ENCODE results near the gene NAT8L.
A peak's percentile ranks its signal among the peaks of the same experiment; 100 is the strongest.

NAT8L gene

DNA sequence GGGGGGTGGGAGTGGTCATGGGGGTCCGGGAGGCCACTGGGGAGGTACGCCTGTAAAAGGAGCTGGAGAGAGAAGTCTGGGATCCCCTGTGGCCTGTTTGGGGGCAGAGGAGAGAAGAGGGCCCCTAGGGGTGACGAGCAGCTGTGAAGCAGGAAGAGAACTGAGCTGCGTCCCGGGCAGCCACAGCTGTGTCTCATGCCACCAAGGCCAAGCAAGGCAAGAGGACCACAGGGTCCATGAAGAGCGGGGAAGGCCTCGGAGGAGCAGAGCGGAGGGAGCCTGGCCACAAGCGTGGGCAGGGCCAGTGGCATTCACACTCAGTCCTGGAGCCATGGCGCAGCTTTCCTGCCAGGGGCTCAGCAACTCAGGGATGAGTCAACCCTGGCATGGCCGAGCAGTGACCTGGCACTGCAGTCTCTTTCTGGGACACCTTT, 13.6 kb upstream of the NAT8L start:
- peak; percentile 55 for DNase-seq (ENCODE audit: low read depth, low spot score)

DNA sequence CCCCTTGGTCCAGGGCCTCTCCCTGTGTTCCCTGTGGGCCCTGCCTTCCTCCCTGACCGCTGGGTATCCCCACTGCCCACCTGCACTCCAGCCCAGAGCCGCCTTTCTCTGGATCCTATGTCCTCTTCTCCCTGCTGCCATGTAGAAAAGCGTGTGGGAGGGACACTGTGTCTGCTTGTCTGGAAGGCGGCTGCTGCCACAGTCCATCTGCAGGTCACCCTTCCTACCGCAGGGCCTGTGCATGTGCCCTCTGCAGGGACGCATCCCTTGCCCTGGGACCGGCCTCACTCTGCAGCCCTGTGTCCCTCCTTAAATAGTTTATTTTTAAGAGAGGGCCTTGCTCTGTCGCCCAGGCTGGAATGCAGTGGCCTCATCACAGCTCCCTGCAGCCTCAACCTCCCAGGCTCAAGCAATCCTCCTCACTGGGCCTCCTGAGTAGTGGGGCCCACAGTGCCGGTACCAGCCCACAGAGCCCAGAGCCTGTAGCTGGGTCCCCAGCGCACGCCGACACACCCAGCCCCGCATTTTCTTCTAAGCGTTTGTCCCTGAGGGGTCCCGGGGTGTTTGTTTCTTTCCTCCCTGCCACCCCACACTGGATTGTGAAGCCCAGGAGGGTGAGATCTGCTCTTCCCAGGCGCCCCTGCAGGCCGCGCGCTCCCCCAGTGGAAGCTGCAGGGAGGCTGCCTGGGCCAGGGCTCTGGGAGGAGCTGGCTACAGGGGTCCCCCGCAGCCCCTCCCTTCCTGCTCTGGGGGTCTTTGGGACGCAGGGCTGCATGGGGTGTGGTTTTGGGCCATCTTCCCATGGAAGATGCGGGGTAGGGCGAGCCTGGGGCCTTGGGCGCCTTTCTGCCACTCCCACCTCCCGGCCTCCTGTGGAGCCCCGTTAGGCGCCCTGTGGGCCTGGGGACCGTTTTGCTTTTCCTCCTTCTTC, 12.8 kb upstream of the NAT8L start:
- no peak for DNase-seq (ENCODE audit: low read depth, low spot score)

DNA sequence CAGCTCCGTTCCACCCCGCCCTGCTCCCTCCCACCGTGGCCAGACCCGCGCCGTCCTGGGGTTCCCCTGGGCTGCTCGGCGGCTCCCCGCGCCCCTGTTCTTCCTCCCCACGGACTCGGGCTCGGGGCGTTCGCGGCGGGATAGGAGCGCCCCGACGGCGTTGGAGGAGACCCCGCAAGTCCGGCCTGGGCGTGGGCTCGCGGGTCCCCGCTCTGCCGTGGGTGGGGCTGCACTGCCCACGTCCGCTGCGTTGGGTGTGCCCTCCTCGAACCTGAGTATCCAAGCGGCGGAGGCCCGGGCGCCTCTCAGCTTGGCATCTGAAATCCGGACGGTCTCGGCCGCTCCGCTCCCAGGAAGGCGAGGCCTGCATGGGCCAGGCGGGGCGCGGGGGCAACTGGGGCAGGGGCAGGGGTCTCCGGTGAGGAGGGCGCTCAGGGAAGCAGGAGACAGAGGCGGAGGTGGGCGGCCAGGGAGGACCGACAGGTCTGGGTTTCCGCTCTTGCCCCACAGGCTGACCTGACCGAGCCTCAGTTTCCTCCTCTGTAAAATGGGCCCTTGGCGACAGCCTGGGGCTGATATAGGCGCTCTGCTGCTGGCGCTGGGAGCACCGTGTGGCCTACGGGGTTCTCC, 12.0 kb upstream of the NAT8L start:
- DNase-seq (ENCODE audit: low read depth, low spot score): no peak

DNA sequence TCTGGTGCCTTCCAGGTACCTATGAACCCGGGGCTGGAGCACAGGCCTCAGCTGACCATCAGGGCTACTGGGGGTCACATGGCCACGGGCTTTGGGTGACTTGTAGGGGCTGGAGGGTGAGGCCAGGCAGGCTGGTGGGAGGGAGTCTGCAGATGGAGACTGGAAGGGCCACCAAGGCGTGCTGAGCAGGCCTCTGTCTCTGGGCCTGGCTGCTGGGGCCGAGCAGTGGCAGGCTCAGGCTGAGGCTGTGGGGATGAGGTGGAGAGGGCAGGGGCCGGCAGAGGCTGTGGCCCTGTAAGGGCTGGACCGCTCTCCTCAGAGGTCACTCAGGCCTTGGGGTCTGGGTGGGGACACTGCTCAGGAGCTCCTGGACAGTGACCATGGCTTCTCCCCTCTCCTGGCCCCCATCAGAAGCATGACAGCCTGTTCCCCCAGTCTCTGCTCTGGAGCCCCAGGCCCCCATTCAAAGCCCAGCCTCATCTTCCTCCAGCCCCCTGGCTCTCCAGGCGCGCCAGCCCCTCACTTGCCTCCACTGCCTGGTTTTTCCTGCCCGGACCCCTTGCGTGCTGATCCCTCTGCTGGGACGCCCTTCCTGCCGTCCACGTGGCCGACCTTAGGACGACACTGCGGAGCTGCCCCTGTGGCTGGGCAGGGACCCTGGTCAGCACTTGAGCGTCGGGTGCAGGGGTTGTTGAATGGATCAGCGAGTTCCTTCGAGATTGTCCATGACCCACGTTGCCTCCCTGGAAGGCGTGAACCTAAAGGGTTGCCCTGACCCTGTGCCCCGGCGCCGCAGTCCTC, 11.1 kb upstream of the NAT8L start:
- DNase-seq (ENCODE audit: low read depth, low spot score): no peak

DNA sequence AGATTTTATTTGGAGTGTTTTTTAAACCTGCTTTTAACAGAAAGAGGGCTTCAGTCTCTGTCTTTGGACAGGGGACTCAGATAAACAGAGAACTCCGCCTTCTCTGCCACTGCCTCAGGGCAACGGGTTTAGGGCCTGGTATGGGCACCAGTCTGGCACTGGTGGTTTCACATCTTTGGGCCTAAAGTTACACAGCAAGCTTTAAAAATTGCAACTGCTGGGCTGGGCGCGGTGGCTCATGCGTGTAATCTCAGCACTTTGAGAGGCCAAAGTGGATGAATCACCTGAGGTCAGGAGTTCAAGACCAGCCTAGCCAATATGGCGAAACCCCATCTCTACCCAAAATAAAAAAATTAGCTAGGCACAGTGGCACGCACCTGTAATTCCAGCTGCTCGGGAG, 10.3 kb upstream of the NAT8L start:
- no peak for DNase-seq (ENCODE audit: low read depth, low spot score)

DNA sequence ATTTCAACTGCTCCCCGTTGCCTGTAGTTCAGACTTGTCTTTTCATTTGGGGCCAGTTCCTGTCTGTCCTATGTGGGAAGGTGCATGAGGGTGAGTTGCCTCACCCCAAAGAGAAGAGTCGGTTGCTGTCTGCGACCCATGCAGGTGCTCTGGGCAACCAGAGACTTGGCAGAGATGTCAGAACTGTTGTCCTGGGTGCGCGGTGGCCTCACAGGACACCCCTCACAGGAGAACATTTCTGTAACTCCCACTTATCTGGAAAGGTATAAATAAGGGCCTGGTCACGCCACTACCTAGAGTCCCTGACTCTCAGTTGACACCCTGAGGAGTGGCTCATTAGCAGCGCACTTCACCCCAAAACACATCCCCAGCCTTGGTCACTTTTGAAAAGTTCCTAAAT, 9.7 kb upstream of the NAT8L start:
- no peak for DNase-seq (ENCODE audit: low read depth, low spot score)

DNA sequence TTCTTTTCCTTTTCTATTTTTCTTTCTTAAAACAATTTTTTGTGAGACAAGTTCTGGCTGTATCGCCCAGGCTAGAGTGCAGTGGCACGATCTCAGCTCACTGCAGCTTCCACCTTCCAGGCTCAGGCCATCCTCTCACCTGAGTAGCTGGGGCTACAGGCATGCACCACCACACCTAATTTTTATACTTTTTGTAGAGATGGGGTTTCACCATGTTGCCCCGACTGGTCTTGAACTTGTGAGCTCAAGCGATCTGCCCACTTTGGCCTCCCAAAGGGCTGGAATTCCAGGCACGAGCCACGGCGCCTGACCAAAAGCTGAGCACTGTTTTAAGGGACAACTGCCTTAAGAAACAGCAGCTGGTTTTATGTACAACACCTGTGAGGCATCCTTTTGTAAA, 9.3 kb upstream of the NAT8L start:
- no peak for DNase-seq (ENCODE audit: low read depth, low spot score)

DNA sequence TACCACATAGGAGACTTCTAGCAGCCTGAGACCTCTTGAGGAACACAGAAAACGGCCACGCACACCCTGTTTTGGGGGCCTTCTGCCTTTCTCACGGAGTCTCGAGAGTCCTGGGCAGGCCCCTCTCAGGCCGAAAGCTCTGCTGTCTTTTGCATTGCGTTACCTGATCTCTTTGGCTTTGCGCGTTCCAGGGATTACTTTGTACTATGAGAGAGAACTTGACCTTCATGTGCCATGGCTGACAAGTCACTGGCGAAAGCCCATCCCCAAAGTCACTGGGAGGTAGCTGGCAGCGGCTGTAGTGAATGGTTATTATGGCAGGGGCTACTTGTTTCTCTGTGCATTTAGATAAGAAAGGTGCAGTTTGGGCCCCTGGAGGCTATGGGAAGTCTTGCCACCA, 8.0 kb upstream of the NAT8L start:
- no peak for DNase-seq (ENCODE audit: low read depth, low spot score)

DNA sequence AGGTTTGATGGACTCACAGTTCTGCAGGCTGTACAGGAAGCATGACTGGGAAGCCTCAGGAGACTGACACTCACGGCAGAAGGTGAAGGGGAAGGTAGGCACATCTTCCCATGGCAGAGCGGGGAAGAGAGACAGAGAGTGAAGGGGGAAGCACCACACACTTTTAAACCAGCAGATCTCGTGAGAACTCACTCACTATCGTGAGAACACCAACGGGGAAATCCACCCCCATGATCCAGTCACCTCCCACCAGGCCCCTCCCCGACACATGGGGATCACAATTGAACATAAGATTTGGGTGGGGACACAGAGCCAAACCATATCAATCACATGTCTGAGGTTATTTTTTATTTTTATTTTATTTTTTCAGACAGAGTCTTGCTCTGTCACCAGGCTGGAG, 4.9 kb upstream of the NAT8L start:
- no peak for DNase-seq (ENCODE audit: low read depth, low spot score)

DNA sequence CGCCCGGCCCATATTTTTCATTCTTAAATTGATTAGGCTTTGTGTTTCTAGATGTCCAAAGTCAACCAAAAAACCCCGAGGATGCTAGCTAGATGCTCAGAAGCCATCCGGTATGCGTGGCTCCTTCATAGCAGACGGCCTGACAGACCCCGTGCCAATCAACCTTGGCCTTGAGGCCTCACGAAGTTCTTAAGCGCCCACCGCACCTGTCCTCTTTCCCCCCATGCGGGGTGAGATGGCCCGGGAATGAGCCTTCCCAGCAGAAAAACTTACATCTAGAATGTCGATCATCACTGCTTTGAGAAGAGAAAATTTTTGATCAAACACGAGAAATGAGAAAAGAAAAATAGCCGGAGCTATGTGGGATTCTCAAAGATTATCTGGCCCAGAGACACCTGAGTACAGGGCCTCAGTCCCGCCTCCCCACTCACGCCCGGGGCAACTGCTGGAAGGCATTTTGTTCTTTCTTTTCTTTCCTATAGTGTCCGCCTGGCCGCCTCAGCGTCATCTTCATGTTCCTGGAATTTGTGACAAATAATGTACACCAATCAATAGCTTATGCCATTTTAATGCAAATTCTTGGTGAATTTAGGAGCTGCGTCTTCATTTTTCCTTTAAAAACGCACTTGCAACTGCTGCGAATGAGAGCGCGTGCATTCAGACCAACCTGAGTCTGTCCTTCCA, 1.6 kb upstream of the NAT8L start:
- no peak for DNase-seq (ENCODE audit: low read depth, low spot score)

DNA sequence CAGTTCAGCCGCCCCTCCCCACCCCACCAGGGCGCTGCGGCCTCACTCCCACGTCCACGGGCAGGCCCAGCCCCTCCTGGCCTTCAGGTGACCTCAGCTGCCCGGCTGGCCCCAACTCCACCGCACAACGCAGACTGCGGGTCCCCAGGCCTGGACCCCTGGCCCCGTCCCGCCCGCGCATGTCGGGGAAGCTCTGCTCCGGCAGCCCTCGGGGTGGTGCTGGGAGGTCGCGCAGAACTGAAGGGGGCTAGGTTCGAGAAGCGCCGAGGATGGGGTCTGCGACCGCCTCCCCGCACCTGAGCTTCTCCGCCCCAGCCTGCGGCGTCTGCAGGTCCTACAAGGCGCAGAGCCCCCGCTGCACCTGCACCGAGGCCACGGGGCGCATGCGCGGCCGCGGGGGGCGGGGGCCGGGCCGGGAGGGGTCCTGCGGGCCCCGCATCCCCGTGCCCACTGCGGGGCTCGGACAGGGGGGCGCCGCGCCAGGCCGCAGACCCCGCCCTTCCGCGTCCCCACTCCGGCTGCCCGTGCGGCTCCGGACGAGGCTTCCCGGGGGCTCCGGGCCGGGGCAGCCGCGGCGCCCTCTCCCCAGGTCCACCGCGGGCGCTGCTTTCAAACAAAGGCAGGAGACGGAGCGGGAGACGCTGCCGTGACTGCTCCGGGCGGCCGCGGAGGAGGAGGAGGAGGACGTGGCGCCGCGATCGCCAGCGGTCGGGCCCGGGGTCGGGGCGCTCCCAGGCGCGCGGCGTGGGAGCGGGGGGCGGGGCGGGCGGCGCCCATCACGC, 672 bp upstream of the NAT8L start:
- DNase-seq (ENCODE audit: low read depth, low spot score): peak; percentile 41

DNA sequence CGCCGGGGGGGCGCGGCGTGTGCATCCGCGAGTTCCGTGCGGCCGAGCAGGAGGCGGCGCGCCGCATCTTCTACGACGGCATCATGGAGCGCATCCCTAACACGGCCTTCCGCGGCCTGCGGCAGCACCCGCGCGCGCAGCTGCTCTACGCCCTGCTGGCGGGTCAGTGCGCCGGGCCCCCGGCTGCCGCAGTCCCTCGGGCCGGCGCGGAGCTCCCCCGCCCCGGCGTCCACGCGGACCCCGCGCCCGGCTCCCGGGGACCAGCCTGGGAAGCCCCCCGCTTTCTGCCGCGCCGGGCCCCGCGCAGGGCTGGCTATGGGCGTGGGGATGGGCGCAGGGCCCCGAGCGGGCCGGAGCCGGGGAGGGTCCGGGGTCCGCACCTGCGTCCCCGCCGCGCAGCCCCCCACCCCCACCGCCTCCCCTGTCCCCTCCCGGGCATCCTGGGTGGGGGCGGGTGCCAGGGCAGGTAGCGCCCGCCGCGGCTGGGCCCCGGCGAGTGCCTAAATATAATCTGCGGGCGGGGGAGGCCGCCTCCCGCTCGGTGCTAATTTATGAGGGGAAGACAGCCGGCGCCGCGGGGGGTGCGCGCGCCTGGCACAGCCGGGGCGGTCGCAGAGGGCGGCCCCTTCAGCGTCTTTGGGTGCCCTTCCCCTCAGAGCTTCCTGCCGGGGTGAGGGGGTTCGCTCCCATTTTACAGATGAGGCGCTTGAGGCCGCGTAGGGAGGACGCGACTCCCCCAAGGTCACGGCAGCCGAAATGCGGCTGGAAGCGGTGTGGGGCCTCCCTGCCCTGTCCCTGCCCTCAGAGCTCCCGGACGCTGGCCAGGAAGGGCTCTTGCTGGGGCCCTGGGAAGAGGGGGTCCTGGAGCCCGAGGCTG, 837 bp downstream of the NAT8L start:
- DNase-seq (ENCODE audit: low read depth, low spot score): no peak

DNA sequence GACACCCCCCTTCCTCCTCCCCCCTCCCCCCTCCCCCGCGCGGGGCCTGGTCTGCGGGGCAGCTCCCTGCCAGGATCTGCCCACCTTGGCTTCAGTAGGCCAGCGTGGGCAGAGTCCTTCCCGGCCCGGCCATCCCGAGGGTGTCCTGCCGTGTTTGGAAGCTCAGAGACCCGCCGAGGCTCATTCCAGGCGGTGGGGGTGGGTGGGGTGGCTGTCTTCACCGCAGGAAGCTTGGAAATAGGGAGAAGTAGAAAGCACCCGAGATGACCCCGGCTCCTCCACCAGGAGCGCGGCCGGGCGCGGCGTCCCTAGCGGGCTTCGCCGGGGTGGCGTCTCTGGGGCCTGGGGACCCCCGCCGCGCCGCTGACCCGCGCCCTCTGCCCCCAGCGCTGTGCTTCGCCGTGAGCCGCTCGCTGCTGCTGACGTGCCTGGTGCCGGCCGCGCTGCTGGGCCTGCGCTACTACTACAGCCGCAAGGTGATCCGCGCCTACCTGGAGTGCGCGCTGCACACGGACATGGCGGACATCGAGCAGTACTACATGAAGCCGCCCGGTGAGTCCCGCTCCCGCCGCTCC, 1.6 kb downstream of the NAT8L start:
- no peak for DNase-seq (ENCODE audit: low read depth, low spot score)

DNA sequence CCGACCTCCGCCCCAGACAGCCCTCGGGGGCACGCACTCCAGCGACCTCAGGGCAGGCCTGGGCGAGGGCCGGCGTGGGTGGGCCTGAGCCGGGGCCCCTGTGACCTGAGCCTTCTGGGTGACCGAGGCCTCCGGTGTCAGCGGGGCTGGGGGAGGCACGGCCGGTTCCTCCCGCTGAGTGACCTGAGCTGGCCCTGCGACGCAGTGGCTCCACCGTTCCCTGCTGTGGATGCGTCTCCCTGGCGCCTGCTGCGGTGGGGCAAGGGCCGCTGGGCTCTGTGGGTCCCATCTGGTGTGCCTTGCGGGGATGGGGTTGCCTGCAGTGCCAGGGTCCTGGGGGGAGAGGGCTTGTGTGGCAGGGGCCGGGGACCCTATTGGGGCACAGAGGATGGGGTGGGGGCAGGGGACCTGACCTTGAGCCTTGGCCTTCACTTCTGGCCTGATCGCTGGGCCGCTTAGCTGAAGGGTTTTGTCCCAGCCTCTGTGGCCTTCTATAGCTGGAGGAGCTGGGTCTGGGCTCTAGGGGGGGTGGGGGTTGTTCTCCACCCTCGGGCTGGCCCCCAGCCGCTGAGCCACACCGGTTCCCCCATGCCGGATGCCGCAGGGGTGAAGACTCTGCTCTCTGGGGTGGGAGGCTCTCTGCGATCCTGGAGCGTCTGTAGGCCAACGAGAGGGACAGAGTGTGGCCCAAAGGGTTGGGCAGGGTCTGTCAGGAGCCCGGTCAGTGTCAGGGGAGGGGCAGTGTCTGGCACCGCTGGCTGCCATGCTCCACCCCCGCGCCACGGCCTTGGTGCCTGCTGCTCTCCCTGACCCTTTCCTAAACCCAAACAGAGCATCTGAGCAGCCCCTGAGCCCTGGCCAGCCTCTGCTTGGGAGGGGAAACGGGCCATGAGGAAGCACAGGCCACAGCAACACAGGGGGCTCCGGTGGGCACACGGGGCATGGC, 2.3 kb downstream of the NAT8L start:
- DNase-seq (ENCODE audit: low read depth, low spot score): no peak

DNA sequence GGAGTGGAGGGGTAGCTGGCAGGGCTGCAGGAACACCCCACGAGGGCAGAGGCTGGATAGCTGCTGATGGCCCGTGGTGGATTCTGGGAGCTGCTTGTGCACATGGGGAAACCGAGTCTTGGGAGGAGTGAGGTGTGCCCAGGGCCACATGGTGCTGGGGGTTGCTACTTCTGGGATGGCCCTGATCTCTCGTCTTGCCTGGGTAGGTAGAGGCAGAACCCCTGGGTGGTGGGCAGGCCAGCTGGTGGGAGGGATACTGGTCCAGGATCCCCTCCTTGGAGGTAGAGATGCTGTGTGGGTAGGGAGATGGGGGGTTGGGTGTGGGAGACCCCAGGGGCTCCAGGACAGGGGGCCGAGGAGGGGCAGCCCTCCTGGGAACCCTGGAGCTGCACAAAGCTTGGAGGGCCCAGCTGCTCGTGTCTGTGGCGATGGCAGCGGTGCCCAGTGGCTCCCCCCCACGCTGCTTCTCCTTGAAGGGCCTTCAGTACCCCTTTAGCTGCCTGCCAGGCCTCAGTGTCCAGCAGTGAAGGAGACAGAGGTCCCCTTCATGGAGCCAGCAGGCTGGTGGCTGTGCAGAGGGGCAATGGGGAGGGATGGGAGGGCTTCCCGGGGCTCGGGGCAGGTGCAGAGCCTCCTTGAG, 3.2 kb downstream of the NAT8L start:
- no peak for DNase-seq (ENCODE audit: low read depth, low spot score)

DNA sequence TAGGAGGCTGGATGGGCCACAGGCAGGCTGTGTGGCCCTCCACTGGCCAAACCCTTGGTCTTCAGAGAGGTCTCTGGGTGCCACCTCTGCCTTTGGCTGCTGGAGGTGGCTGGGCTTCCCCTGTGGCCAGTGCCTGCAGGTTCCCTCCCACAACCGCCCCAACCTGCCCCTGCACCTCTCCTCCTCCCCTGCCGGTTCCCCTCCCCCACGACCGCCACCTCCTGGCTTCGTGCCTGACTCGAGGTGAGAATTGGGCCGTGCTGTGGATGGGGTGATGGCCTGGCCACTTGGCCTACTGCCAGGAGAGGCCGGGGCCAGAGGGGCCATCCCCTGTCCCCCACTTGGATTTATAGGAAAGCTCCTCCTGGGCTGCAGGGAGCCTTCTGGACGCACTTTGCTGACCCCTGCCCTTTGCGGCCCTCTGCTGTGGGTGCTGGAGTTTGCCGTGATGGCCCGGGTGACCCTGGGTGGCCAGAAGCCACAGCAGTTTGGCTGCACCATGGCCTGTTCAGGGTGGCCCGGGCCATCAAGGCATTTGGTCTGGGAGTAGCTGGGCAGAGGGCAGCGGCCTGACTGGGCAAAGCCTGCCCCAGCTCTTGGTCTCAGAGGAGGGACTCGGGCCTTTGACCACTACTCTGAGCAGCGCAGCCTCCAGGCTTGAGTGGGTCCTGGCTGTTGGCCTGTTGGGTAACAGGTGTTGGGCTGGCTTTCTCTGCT, 3.8 kb downstream of the NAT8L start:
- DNase-seq (ENCODE audit: low read depth, low spot score): no peak

DNA sequence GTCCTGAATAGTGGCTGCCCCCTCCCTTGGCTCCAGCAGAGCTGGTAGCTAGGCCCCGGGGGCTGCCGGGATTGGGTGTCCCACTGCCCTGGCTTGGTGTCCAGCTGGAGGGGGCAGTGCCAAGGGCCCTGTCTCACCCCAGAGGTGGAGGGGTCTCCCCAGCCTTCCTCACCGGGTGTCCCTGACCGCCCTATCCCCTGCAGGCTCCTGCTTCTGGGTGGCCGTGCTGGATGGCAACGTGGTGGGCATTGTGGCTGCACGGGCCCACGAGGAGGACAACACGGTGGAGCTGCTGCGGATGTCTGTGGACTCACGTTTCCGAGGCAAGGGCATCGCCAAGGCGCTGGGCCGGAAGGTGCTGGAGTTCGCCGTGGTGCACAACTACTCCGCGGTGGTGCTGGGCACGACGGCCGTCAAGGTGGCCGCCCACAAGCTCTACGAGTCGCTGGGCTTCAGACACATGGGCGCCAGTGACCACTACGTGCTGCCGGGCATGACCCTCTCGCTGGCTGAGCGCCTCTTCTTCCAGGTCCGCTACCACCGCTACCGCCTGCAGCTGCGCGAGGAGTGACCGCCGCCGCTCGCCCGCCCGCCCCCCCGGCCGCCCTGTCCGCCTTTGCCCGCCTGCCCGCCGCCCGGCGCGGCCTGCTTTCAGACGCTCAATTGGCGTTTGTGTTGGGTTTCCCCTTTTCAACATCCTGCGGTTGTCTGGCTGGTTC, 4.6 kb downstream of the NAT8L start:
- DNase-seq (ENCODE audit: low read depth, low spot score): no peak
